ENCODE measurements around the gene KLC4. TPM values are rescaled to one million over a fixed set of nuclear protein-coding genes. Genes with fewer than 3 reads are reported as not detected.

Gene KLC4
- total RNA-seq, 1 donor from 2014 or later, result 141 TPM

DNA sequence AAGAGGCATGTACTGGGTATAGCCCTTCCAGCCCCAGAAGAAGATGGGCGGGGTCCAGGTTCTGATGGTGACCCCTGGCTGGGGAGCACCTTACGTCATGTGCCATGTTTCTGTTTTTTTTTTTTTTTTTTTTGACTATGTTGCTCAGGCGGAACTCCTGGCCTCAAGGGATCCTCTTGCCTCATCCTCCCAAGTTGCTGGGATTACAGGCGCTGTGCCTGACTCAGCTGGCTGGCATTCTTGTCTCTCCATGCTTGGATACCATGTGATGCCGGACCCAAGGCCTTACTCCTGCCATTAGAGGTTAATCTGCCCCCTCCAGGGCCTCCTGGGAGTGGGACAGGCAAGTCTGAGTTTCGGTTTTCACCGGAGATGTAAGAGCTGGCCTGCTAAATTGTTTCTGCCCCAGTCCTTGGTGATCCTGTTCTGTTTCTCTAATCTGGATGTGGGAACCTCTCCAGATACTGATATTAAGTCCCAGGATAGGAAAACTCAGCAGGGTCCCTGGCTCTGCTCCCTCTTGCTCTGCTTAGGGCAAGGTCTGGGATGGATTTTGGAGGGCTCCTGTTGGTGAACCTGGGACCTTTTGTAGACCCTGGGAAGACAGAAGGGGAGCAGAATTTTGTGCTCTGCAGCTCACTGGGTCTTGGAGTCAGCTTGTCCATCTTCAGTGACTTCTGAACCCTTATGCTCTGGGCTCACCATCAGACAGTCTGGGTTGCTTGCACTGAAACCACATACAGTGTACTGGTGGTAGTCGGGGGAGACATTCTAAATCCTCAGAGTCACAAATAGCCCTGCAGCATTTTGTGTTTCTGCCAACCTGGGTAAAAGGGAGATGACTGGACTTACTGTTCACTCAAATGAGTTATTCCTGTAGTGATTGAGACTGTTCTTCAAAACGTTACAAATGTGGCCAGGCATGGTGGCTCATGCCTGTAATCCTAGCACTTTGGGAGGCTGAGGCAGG lies 61.8 kb downstream of the KLC4 start:
- no peak for ATAC-seq
- no peak for DNase-seq (ENCODE audit: low spot score)

DNA sequence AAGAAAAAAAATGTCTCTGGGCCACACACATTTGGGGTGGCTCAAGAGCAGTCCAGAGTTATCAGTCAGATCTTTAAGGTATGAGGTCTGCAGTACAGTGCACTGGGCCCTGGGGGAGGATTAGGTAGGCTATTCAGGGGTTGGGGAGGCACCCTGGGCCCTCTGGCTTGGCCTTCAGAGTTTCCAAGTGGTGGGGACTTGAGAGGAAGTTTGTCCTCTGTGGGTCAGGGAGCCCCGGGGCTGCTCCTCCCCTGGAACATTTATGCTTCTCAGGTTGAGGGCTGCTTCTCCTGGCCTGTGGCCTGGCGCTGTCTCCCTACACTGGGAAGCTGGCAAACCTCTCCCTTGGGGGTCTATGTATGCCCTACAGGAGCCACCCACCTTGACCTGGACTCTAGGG lies 62.7 kb downstream of the KLC4 start:
- DNase-seq (ENCODE audit: low spot score), result no peak
- ATAC-seq, result no peak

DNA sequence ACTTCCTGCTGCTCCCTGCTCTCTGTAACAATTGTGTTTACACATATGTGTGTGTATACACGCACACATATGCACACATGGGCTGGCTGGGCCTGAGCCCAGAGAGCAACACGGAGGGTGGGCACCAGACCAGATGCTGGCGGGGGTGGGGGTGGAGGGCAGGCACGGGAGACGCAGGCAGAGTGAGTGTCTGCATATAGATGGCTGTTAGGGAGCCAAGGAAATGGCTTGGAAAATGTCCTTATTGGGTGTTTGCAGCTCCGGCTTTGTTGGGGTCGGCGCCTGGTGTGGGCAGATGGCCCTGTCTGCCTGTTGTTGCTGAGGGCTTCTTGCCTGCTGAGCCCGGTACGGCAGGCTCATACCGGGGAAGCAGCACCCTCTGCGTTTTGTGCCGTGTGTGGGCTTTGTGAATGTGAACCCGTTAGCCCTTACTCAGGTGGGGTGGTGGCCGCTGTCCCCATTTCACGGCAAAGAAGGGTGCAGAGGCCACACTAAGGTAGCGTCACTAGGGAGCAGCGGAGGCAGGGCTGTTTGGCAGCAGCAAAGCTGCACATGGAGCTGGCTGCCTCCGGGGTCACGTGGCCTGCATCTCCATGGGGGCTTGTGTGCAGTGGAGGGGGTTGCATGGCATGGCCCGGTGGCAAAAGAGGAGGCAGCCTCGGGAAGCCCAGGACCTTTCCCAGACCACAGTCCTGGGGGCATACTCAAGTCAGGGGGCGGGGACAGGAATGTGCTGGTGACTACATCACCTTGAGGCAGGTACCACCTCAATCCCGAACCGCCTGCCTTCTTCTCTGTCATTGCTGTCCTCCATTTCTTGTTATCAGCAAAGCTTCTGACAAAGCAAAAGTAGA lies 64.3 kb downstream of the KLC4 start:
- ATAC-seq (no peak), DNase-seq (ENCODE audit: low spot score) (no peak)

DNA sequence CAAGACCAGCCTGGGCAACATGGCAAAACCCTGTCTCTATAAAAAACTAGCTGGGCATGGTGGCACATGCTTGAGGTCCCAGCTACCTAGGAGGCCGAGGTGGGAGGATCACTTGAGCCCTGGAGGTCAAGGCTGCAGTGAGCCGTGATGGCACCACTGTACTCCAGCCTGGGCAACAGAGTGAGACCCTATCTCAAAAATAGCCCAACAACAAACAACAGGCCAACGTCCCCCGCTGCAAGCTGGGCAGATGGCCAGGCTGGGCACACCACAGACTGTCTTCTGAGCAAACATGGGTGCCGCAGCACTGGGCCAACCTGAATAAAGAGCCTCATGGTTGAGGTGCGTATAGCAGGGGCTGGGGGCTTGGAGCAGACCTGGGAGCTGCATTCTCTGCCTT lies 65.0 kb downstream of the KLC4 start:
- ATAC-seq, result no peak

More for the DNA sequence above, 65.0 kb downstream of the KLC4 start:
- DNase-seq (ENCODE audit: low spot score), result no peak

Other genes with a start within 250 kb of the KLC4 start
- 40.1 TPM for gene RPL7L1, start 180.0 kb upstream of the KLC4 start, total RNA-seq
- not detected for gene PTCRA, start 143.6 kb upstream of the KLC4 start, total RNA-seq
- gene CNPY3, start 130.2 kb upstream of the KLC4 start, total RNA-seq, result 50.3 TPM
- 467 TPM for gene GNMT, start 98.9 kb upstream of the KLC4 start, total RNA-seq
- 25.4 TPM for gene PEX6, start 80.5 kb upstream of the KLC4 start, total RNA-seq
- 14.8 TPM for gene PPP2R5D, start 75.1 kb upstream of the KLC4 start, total RNA-seq
- gene MEA1, start 45.7 kb upstream of the KLC4 start, total RNA-seq, result 20.2 TPM
- gene KLHDC3, start 45.4 kb upstream of the KLC4 start, total RNA-seq, result 42.5 TPM
- 21.7 TPM for gene RRP36, start 38.0 kb upstream of the KLC4 start, total RNA-seq
- 8.5 TPM for gene CUL7, start 5.8 kb upstream of the KLC4 start, total RNA-seq
- gene MRPL2, start 197 bp upstream of the KLC4 start, total RNA-seq, result 71.8 TPM
- gene PTK7, start 16.7 kb downstream of the KLC4 start, total RNA-seq, result 1.3 TPM
- gene SRF, start 111.6 kb downstream of the KLC4 start, total RNA-seq, result 6.7 TPM
- 18.1 TPM for gene CUL9, start 122.6 kb downstream of the KLC4 start, total RNA-seq
- 80.4 TPM for gene DNPH1, start 169.8 kb downstream of the KLC4 start, total RNA-seq
- gene TTBK1, start 183.8 kb downstream of the KLC4 start, total RNA-seq, result 2.0 TPM
- gene SLC22A7, start 238.6 kb downstream of the KLC4 start, total RNA-seq, result 269 TPM
- 8.4 TPM for gene CRIP3, start 249.2 kb downstream of the KLC4 start, total RNA-seq